Spleen (tissue), 11 donors: ENCODE results near the gene ZSWIM6. TPM values are rescaled to one million over a fixed set of nuclear protein-coding genes. Genes with fewer than 3 reads are reported as not detected.

Source experiments
- DNase-seq: peaks from one replicate; pipeline ENCODE4 v3.0.0-alpha.2; 2020
- H3K27ac ChIP-seq, 8 donors: fragments of 200-600 bp; sonication (generic) in 7 of 8; 1 replicate in 4 of 8; 2 replicates in 4 of 8; pipeline versions ENCODE4 v1.5.0 to v1.8.0; 2016 to 2021; ENCODE audit warnings: inconsistent platforms in 4 of 8, mild to moderate bottlenecking in 4 of 8, moderate library complexity in 1 of 8
- H3K27me3 ChIP-seq, 7 donors: fragments of 200-600 bp; sonication (generic) in 6 of 7; replicated peaks in 1 of 7; 1 replicate in 4 of 7; 2 replicates in 3 of 7; pipeline versions ENCODE4 v1.5.0 to v1.8.0; 2016 to 2021; ENCODE audit warnings: inconsistent platforms in 3 of 7, mild to moderate bottlenecking in 1 of 7
- H3K36me3 ChIP-seq, 6 donors: fragments of 200-600 bp; sonication (generic) in 5 of 6; 1 replicate in 4 of 6; 2 replicates in 2 of 6; pipeline versions ENCODE4 v1.5.0 to v1.8.0; 2016 to 2021; ENCODE audit warnings: inconsistent platforms in 2 of 6
- H3K4me1 ChIP-seq, 6 donors: fragments of 200-600 bp; sonication (generic) in 5 of 6; 1 replicate in 3 of 6; 2 replicates in 3 of 6; pipeline versions ENCODE4 v1.5.0 to v1.8.0; 2016 to 2021; ENCODE audit warnings: inconsistent platforms in 3 of 6
- H3K4me3 ChIP-seq, 8 donors: fragments of 200-600 bp; sonication (generic) in 7 of 8; 1 replicate in 4 of 8; 2 replicates in 4 of 8; pipeline versions ENCODE4 v1.5.0 to v1.8.0; 2016 to 2021; ENCODE audit warnings: inconsistent platforms in 4 of 8, mild to moderate bottlenecking in 4 of 8, moderate library complexity in 2 of 8
- H3K9me3 ChIP-seq, 8 donors: fragments of 200-600 bp; sonication (generic) in 7 of 8; 1 replicate in 4 of 8; 2 replicates in 4 of 8; pipeline versions ENCODE4 v1.5.0 to v1.8.0; 2016 to 2021; ENCODE audit warnings: inconsistent platforms in 4 of 8
- CTCF ChIP-seq, 11 experiments: fragments of 200-600 bp in 7 of 11; fragments of 450-650 bp in 4 of 11; sonication (generic) in 4 of 11; IDR thresholded peaks in 8 of 11; conservative IDR thresholded peaks in 3 of 11; 1 replicate in 7 of 11; 2 replicates in 4 of 11; pipeline versions ENCODE4 v1.4.0 to v1.8.0; 2016 to 2021; ENCODE audit warnings: antibody characterized with exemption in 11 of 11, inconsistent platforms in 4 of 11, mild to moderate bottlenecking in 1 of 11
- POLR2A ChIP-seq, 3 donors: fragments of 450-650 bp; IDR thresholded peaks; one replicate each; pipeline ENCODE4 v1.5.1; 2017; ENCODE audit warnings: antibody characterized with exemption in 3 of 3, mild to moderate bottlenecking in 1 of 3
- POLR2AphosphoS5 ChIP-seq, 3 donors: sonication (generic); formaldehyde crosslinking; IDR thresholded peaks; one replicate each; pipeline ENCODE4 v1.5.1; 2017; ENCODE audit warnings: antibody characterized with exemption in 3 of 3
- whole genome bisulfite sequencing, 5 donors: extraction: QIAGEN DNeasy Blood & Tissue Kit in 3 of 5; methylation state at CpG; one replicate each; pipeline versions ENCODE4 v1.1.5 to v1.1.7; 2013 to 2018; 5-methylcytosine and 5-hydroxymethylcytosine counted together
- intact Hi-C: fragments of 100-400 bp; cut with DNase I; formaldehyde crosslinking; loops from one replicate; pipeline ENCODE4 v1.15.0; 2023; ENCODE audit warnings: low total_unique reads
- polyA plus RNA-seq, 3 donors: library from polyadenylated mRNA; stranded (reverse); fragments of 200-250 nt; gene quantifications; one replicate each; pipeline ENCODE4 v1.2.1, GENCODE V29; 2013
- total RNA-seq, 7 donors: library from RNA; depleted of rRNA in 3 of 7; stranded (reverse); fragments of >200 nt in 3 of 7; fragmentation: NEBNext Ultra II Directional in 4 of 7; extraction: Animal tissue kit (Norgen Biotek cat#: 25700) in 4 of 7; gene quantifications; one replicate each; pipeline versions ENCODE4 v1.1.0 to v1.2.1, GENCODE V29; 2016 to 2021
- donor health status: healthy with polysubstance abuse.
- donor health status: DM: no; HTN: no; CAD: no; lungs with moderate emphysema.
- donor health status: DM: no; HTN: no; CAD: no.
- donor health status: Bipolar disorder and iron deficiency.
- donor health status: healthy.
- donor health status: DM: no; HTN: no; CAD: no.
- donor health status: DM: yes; HTN: yes; CAD: no.

ZSWIM6 gene
- total and polyA plus RNA-seq, 10 donors = 3.1 to 22.9 (median 16.9) TPM

GRCh38 chr5:61491861-61492260 is 159.8 kb downstream of the ZSWIM6 start:
- Histone ChIP-seq H3K4me1 (no peaks in the 10 kb centered on the region), H3K9me3 (peaks cover 0 to 5% (median 0%) of the 10 kb centered on the region in 8 donors), H3K27ac (no peak overlapping the region), H3K36me3 (peaks cover 0 to 44% (median 8%) of the 10 kb centered on the region in 6 donors), H3K27me3 (no peaks in the 10 kb centered on the region), H3K4me3 (no peak overlapping the region)
- 88 to 100% (median 93%) methylated on average over 1 of the region's 1 CpG for WGBS, 5 donors
- no peak for DNase-seq
- no peak for TF ChIP-seq POLR2A (IDR thresholded peaks at IDR 0.05)
- intact Hi-C loops = no loop called here

- Histone ChIP-seq H3K9me3 (no peaks in the 10 kb centered on the region), H3K36me3 (peaks cover 0 to 48% (median 8%) of the 10 kb centered on the region in 6 donors), H3K4me1 (no peaks in the 10 kb centered on the region), H3K27ac (no peak overlapping the region), H3K4me3 (no peak overlapping the region), H3K27me3 (no peaks in the 10 kb centered on the region)
- 79 to 88% (median 87%) methylated on average over 7 of the region's 7 CpGs for WGBS, 5 donors
- intact Hi-C loops = no loop called here
- no peak for DNase-seq
- TF ChIP-seq POLR2A (IDR thresholded peaks at IDR 0.05) (no peak), POLR2AphosphoS5 (IDR thresholded peaks at IDR 0.05) (no peak)
Observed at GRCh38 chr5:61493973-61494372, 161.9 kb downstream of the ZSWIM6 start.

- H3K9me3 ChIP-seq = no peaks in the 10 kb centered on the region
Observed at GRCh38 chr5:61496446-61496845, 164.4 kb downstream of the ZSWIM6 start.

GRCh38 chr5:61496860-61497259 is 164.8 kb downstream of the ZSWIM6 start:
- 74 to 88% (median 85%) methylated on average over 4 of the region's 4 CpGs for WGBS, 5 donors
- no peak overlapping the region for H3K4me3 ChIP-seq
- H3K36me3 ChIP-seq = peaks cover 0 to 45% (median 8%) of the 10 kb centered on the region in 6 donors
- H3K4me1 ChIP-seq = peaks cover 0 to 7% (median 0%) of the 10 kb centered on the region in 6 donors
- no peak overlapping the region for H3K27ac ChIP-seq
- no peaks in the 10 kb centered on the region for H3K9me3 ChIP-seq
- no peaks in the 10 kb centered on the region for H3K27me3 ChIP-seq
- DNase-seq = no peak
- TF ChIP-seq POLR2A (IDR thresholded peaks at IDR 0.05) = no peak
- TF ChIP-seq POLR2AphosphoS5 (IDR thresholded peaks at IDR 0.05) = no peak
- no peak for TF ChIP-seq CTCF (IDR thresholded peaks at IDR 0.05 in 8 of 11, conservative IDR thresholded peaks at IDR 0.05 in 3 of 11)
- intact Hi-C loops = no loop called here

More at GRCh38 chr5:61496446-61496845, 164.4 kb downstream of the ZSWIM6 start:
- H3K4me1 ChIP-seq = peaks cover 0 to 7% (median 0%) of the 10 kb centered on the region in 6 donors
- H3K27ac ChIP-seq = no peak overlapping the region
- 87 to 96% (median 93%) methylated on average over 3 of the region's 3 CpGs for WGBS, 5 donors
- H3K4me3 ChIP-seq = no peak overlapping the region
- peaks cover 0 to 48% (median 8%) of the 10 kb centered on the region in 6 donors for H3K36me3 ChIP-seq
- no peaks in the 10 kb centered on the region for H3K27me3 ChIP-seq
- intact Hi-C loops = no loop called here
- no peak for DNase-seq
- TF ChIP-seq CTCF (IDR thresholded peaks at IDR 0.05 in 8 of 11, conservative IDR thresholded peaks at IDR 0.05 in 3 of 11) (no peak), POLR2AphosphoS5 (IDR thresholded peaks at IDR 0.05) (no peak), POLR2A (IDR thresholded peaks at IDR 0.05) (no peak)

GRCh38 chr5:61498121-61498520 is 166.1 kb downstream of the ZSWIM6 start:
- Histone ChIP-seq H3K27me3 (no peaks in the 10 kb centered on the region), H3K4me1 (peaks cover 0 to 7% (median 0%) of the 10 kb centered on the region in 6 donors), H3K4me3 (no peak overlapping the region), H3K36me3 (peaks cover 0 to 39% (median 8%) of the 10 kb centered on the region in 6 donors), H3K27ac (no peak overlapping the region), H3K9me3 (no peaks in the 10 kb centered on the region)
- DNase-seq = no peak
- WGBS, 5 donors = 91 to 96% (median 96%) methylated on average over 5 of the region's 5 CpGs
- intact Hi-C loops = no loop called here
- no peak for TF ChIP-seq POLR2AphosphoS5 (IDR thresholded peaks at IDR 0.05)
- no peak for TF ChIP-seq POLR2A (IDR thresholded peaks at IDR 0.05)
